Measurements from ENCODE around the gene VPS29.

DNA sequence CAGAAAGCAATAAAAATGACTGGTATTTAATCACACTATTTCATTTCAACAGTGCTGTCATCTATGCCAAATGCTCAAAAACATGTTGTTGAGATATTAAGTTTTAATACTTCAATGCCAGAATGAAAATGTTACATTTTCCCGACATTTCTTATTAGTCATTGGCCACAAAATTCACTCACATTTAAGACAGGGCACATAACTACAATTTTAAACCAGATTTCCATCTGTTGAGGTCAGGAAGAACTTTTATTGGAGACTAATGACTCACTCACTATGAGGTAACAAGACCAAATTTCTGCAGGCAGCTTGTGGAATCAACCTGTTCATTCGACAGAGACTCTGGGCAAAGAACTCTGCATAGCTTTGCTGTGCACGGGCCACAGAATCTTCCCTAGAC is 44.4 kb upstream of the VPS29 start:
- TF ChIP-seq CTCF (IDR thresholded peaks at IDR 0.05) (no peak), POLR2A (IDR thresholded peaks at IDR 0.05) (no peak)
